HCT116 (cell line): ENCODE measurements around the gene KCND2.

Source experiments
- CBX3 ChIP-seq: IDR thresholded peaks from 2 replicates; pipeline ENCODE4 v1.6.1; 2012; ENCODE audit warnings: low read depth
- FOSL1 ChIP-seq: IDR thresholded peaks from 2 replicates; pipeline ENCODE4 v1.6.1; 2012; ENCODE audit warnings: low read depth
- POLR2A ChIP-seq: IDR thresholded peaks from 2 replicates; pipeline ENCODE4 v1.7.0; 2011; ENCODE audit warnings: borderline replicate concordance; ENCODE audit not compliant: insufficient read depth, insufficient read length; ENCODE audit errors: extremely low read depth
- POLR2AphosphoS5 ChIP-seq: IDR thresholded peaks from 2 replicates; pipeline ENCODE4 v1.6.1; 2011; ENCODE audit warnings: mild to moderate bottlenecking, low read depth, low read length, moderate library complexity
- SIN3A ChIP-seq: IDR thresholded peaks from 2 replicates; pipeline ENCODE4 v1.6.1; 2012; ENCODE audit warnings: low read depth
- SRF ChIP-seq: IDR thresholded peaks from 2 replicates; pipeline ENCODE4 v1.6.1; 2012; ENCODE audit warnings: low read depth
- TCF7L2 ChIP-seq: IDR thresholded peaks from 2 replicates; pipeline ENCODE4 v1.7.0; 2011; ENCODE audit warnings: borderline replicate concordance, inconsistent platforms; ENCODE audit not compliant: insufficient read depth, insufficient read length; ENCODE audit errors: extremely low read depth
- YY1 ChIP-seq: IDR thresholded peaks from 2 replicates; pipeline ENCODE4 v1.6.1; 2011; ENCODE audit warnings: low read length, low read depth, moderate library complexity, mild to moderate bottlenecking; ENCODE audit not compliant: insufficient replicate concordance; ENCODE audit errors: extremely low read depth
- ZFX ChIP-seq: fragments of 450-650 bp; IDR thresholded peaks from 2 replicates; pipeline ENCODE4 v1.6.1; 2017
- ZNF274 ChIP-seq: fragments of 200-500 bp; sonication (Bioruptor generic); IDR thresholded peaks from 2 replicates; pipeline ENCODE4 v1.6.1; 2014; ENCODE audit warnings: mild to moderate bottlenecking, low read depth, low read length, inconsistent platforms
- TF ChIP-seq, protein P1 (sequence below), 3 experiments: fragments of 200-600 bp in 1 of 3; sonication (generic) in 1 of 3; IDR thresholded peaks in 2 of 3; conservative IDR thresholded peaks in 1 of 3; 2 replicates each; pipeline ENCODE4 v1.5.1; 2012 to 2017; ENCODE audit warnings: low read depth in 2 of 3, low read length in 2 of 3, antibody characterized with exemption in 1 of 3, borderline replicate concordance in 1 of 3, control low read depth in 1 of 3, mild to moderate bottlenecking in 1 of 3, mixed read lengths in 1 of 3, mixed run types in 1 of 3, moderate library complexity in 1 of 3; ENCODE audit not compliant: insufficient read depth in 1 of 3
- TF ChIP-seq, protein P2 (sequence below): IDR thresholded peaks from 2 replicates; pipeline ENCODE4 v1.6.1; 2012; ENCODE audit warnings: low read depth

DNA sequence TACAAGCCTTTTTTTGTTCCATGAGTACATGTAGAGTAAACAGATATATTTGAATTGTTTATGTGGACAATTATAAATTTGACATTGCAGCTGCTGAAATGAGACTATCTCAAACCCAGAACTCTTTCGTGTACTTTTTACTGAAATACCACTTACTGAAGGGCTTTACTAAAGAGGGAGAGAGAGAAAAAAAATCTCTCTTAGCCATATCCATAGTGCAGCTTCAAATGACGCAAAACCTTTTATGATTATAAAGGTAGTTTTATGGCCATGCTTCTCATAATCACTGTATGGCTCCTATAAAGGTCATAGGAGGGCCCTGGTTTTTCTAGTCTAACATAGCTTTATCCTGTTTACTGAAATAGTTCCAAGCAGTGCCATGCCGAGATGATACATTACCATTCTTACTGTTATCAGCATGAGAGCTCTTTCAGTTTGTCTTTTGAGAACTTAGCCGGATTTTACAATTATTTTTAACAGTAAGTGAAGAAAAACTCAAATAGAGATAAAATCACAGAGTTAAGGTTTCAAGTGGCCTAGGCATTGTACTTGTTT is 35.1 kb downstream of the KCND2 start:
- no peak for TF ChIP-seq POLR2A
- TF ChIP-seq, protein P1, sequence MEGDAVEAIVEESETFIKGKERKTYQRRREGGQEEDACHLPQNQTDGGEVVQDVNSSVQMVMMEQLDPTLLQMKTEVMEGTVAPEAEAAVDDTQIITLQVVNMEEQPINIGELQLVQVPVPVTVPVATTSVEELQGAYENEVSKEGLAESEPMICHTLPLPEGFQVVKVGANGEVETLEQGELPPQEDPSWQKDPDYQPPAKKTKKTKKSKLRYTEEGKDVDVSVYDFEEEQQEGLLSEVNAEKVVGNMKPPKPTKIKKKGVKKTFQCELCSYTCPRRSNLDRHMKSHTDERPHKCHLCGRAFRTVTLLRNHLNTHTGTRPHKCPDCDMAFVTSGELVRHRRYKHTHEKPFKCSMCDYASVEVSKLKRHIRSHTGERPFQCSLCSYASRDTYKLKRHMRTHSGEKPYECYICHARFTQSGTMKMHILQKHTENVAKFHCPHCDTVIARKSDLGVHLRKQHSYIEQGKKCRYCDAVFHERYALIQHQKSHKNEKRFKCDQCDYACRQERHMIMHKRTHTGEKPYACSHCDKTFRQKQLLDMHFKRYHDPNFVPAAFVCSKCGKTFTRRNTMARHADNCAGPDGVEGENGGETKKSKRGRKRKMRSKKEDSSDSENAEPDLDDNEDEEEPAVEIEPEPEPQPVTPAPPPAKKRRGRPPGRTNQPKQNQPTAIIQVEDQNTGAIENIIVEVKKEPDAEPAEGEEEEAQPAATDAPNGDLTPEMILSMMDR (IDR thresholded peaks at IDR 0.05 in 2 of 3, conservative IDR thresholded peaks at IDR 0.05 in 1 of 3; ENCODE audit: borderline replicate concordance in 1 of 3, insufficient read depth in 1 of 3, low read depth in 2 of 3, low read length in 2 of 3), result no peak
- no peak for TF ChIP-seq POLR2AphosphoS5
- no peak for TF ChIP-seq CBX3
- TF ChIP-seq ZNF274, result no peak
- no peak for TF ChIP-seq TCF7L2
- TF ChIP-seq FOSL1, result no peak
- TF ChIP-seq SRF, result no peak
- no peak for TF ChIP-seq YY1
- TF ChIP-seq ZFX, result no peak
- TF ChIP-seq, protein P2, sequence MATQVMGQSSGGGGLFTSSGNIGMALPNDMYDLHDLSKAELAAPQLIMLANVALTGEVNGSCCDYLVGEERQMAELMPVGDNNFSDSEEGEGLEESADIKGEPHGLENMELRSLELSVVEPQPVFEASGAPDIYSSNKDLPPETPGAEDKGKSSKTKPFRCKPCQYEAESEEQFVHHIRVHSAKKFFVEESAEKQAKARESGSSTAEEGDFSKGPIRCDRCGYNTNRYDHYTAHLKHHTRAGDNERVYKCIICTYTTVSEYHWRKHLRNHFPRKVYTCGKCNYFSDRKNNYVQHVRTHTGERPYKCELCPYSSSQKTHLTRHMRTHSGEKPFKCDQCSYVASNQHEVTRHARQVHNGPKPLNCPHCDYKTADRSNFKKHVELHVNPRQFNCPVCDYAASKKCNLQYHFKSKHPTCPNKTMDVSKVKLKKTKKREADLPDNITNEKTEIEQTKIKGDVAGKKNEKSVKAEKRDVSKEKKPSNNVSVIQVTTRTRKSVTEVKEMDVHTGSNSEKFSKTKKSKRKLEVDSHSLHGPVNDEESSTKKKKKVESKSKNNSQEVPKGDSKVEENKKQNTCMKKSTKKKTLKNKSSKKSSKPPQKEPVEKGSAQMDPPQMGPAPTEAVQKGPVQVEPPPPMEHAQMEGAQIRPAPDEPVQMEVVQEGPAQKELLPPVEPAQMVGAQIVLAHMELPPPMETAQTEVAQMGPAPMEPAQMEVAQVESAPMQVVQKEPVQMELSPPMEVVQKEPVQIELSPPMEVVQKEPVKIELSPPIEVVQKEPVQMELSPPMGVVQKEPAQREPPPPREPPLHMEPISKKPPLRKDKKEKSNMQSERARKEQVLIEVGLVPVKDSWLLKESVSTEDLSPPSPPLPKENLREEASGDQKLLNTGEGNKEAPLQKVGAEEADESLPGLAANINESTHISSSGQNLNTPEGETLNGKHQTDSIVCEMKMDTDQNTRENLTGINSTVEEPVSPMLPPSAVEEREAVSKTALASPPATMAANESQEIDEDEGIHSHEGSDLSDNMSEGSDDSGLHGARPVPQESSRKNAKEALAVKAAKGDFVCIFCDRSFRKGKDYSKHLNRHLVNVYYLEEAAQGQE, result no peak
- TF ChIP-seq SIN3A, result no peak
